K562 (cell line): ENCODE results near the gene TPO. TPM values are rescaled to one million over a fixed set of nuclear protein-coding genes. Genes with fewer than 3 reads are reported as not detected.

Source experiments
- ATAC-seq: fragments of 200-7000 bp; cut with Tn5 transposase; 3 replicates; pipeline ENCODE4 v1.9.1; 2020; ENCODE audit warnings: moderate library complexity
- BruUV-seq: library from RNA; stranded (reverse); fragments of 400-500 nt; replicated peaks from 2 replicates; lab custom pipeline; 2021; lab: Mats Ljungman, UMichigan
- CTCF ChIA-PET: fragments of 300-600 bp; formaldehyde crosslinking; extraction: SDS; loops from one replicate; lab custom pipeline; 2021; ENCODE audit warnings: low intra/inter-chr PET ratio; lab: Yijun Ruan, JAX
- POLR2A ChIA-PET: fragments of 300-600, 350-650 bp; sonication (Branson Sonifier 250); formaldehyde crosslinking; extraction: SDS; loops from one replicate; lab custom pipeline; 2021; ENCODE audit warnings: antibody characterized with exemption, inconsistent platforms; lab: Yijun Ruan, JAX
- DNase-seq, 4 experiments: peaks; one replicate each; pipeline versions ENCODE4 v3.0.0 to v3.0.0-alpha.2; 2011 to 2018; ENCODE audit warnings: low spot score in 3 of 4, mixed read lengths in 3 of 4; ENCODE audit errors: extremely low read depth in 1 of 4
- FAIRE-seq: peaks from 2 replicates; lab custom pipeline; 2011; peaks lifted over from hg19 to GRCh38; lab: Jason Lieb, UNC
- H2AFZ ChIP-seq: 2 replicates; pipeline ENCODE4 v1.6.0; 2011; ENCODE audit warnings: low read depth, low read length, control low read depth, inconsistent platforms
- H3K27ac ChIP-seq: fragments of 200-600 bp; 3 replicates; pipeline ENCODE4 v1.8.0; 2011; ENCODE audit warnings: low read depth, mild to moderate bottlenecking, control low read depth, inconsistent platforms, low read length, moderate library complexity, mixed read lengths; ENCODE audit errors: extremely low read depth
- H3K27me3 ChIP-seq, 2 experiments: fragments of 300-600 bp in 1 of 2; 2 replicates in 1 of 2; 3 replicates in 1 of 2; pipeline versions ENCODE4 v1.6.0 to v1.8.0; 2011; ENCODE audit warnings: inconsistent platforms in 2 of 2, low read length in 2 of 2, mild to moderate bottlenecking in 1 of 2, mixed read lengths in 1 of 2, moderate library complexity in 1 of 2; ENCODE audit not compliant: control insufficient read depth in 2 of 2, insufficient read depth in 2 of 2
- H3K36me3 ChIP-seq: fragments of 300-600 bp; 3 replicates; pipeline ENCODE4 v1.8.0; 2011; ENCODE audit warnings: mild to moderate bottlenecking, low read length, inconsistent platforms; ENCODE audit not compliant: control insufficient read depth, insufficient read depth
- H3K4me1 ChIP-seq, 2 experiments: fragments of 200-600 bp in 1 of 2; replicated peaks in 1 of 2; 2 replicates in 1 of 2; 3 replicates in 1 of 2; pipeline versions ENCODE4 v1.5.1 to v1.8.0; 2011; ENCODE audit warnings: inconsistent platforms in 2 of 2, low read length in 2 of 2, mild to moderate bottlenecking in 1 of 2, mixed read lengths in 1 of 2, moderate library complexity in 1 of 2; ENCODE audit not compliant: control insufficient read depth in 2 of 2, insufficient read depth in 2 of 2
- H3K4me2 ChIP-seq: 2 replicates; pipeline ENCODE4 v1.6.1; 2011; ENCODE audit warnings: low read length, control low read depth, inconsistent platforms, mixed read lengths; ENCODE audit not compliant: insufficient read depth
- H3K4me3 ChIP-seq: fragments of 200-600 bp; sonication (generic), shearing (Covaris generic); 2 replicates; pipeline ENCODE4 v1.5.1; 2016; ENCODE audit warnings: control low read depth, inconsistent platforms
- H3K79me2 ChIP-seq: fragments of 200-600 bp; 3 replicates; pipeline ENCODE4 v1.8.0; 2011; ENCODE audit warnings: low read length, inconsistent platforms; ENCODE audit not compliant: control insufficient read depth, insufficient read depth
- H3K9ac ChIP-seq, 2 experiments: 2 replicates each; pipeline versions ENCODE4 v1.6.0 to v1.6.1; 2011; ENCODE audit warnings: low read depth in 2 of 2, low read length in 2 of 2, control low read depth in 1 of 2, inconsistent platforms in 1 of 2, mild to moderate bottlenecking in 1 of 2, mixed read lengths in 1 of 2; ENCODE audit not compliant: insufficient read depth in 1 of 2
- H3K9me1 ChIP-seq: one replicate; pipeline ENCODE4 v1.6.0; 2011; ENCODE audit warnings: inconsistent platforms, mild to moderate bottlenecking, low read length, moderate library complexity; ENCODE audit not compliant: control insufficient read depth, insufficient read depth
- H3K9me3 ChIP-seq: replicated peaks from 2 replicates; pipeline ENCODE4 v1.5.1; 2011; ENCODE audit warnings: low read depth, low read length, inconsistent platforms; ENCODE audit not compliant: control insufficient read depth, insufficient read depth
- H4K20me1 ChIP-seq: replicated peaks from 2 replicates; pipeline ENCODE4 v1.6.1; 2011; ENCODE audit warnings: low read length, inconsistent platforms, mixed read lengths; ENCODE audit not compliant: control insufficient read depth, insufficient read depth
- CBX5 ChIP-seq: IDR thresholded peaks from 2 replicates; pipeline ENCODE4 v1.6.1; 2014; ENCODE audit warnings: low read depth, borderline replicate concordance
- CCAR2 ChIP-seq: fragments of 200-400 bp; formaldehyde crosslinking; IDR thresholded peaks from 2 replicates; pipeline ENCODE4 v1.6.1; 2017; ENCODE audit warnings: mild to moderate bottlenecking, low read depth, low read length
- HNRNPUL1 ChIP-seq: fragments of 200-400 bp; formaldehyde crosslinking; IDR thresholded peaks from 2 replicates; pipeline ENCODE4 v1.6.1; 2017; ENCODE audit warnings: low read length
- MCM5 ChIP-seq: fragments of 450-650 bp; IDR thresholded peaks from 2 replicates; pipeline ENCODE4 v1.6.1; 2016; ENCODE audit warnings: low read depth
- SNIP1 ChIP-seq: fragments of 450-650 bp; IDR thresholded peaks from 2 replicates; pipeline ENCODE4 v1.7.1; 2017; ENCODE audit warnings: low read depth, mild to moderate bottlenecking
- TSC22D4 ChIP-seq: fragments of 450-650 bp; IDR thresholded peaks from 2 replicates; pipeline ENCODE4 v1.6.1; 2016; ENCODE audit warnings: missing genetic modification characterization, missing biosample characterization, control low read depth
- ZBTB5 ChIP-seq: fragments of 450-650 bp; IDR thresholded peaks from 2 replicates; pipeline ENCODE4 v1.6.1; 2017; ENCODE audit warnings: antibody characterized with exemption
- ZFX ChIP-seq: sonication (generic); formaldehyde crosslinking; IDR thresholded peaks from 2 replicates; pipeline ENCODE4 v1.8.0; 2022; ENCODE audit warnings: mild to moderate bottlenecking, missing genetic modification reagents, moderate library complexity
- ZNF507 ChIP-seq: conservative IDR thresholded peaks from 2 replicates; pipeline ENCODE4 v1.6.1; 2017; ENCODE audit warnings: missing genetic modification characterization, missing compliant biosample characterization
- WGBS: fragments of 100-300 bp; shearing (Covaris generic); methylation state at CpG from one replicate; pipeline ENCODE4 v1.1.6; 2016; ENCODE audit warnings: low coverage, mixed read lengths; ENCODE audit not compliant: insufficient coverage; ENCODE audit errors: missing lambda C conversion rate; 5-methylcytosine and 5-hydroxymethylcytosine counted together
- in situ Hi-C: fragments of 300-500 bp; cut with MboI; formaldehyde crosslinking; loops from 4 replicates; pipeline ENCODE4 v1.15.0; 2018; ENCODE audit warnings: inconsistent platforms, mixed read lengths
- intact Hi-C: fragments of 100-400 bp; cut with micrococcal nuclease; formaldehyde crosslinking; loops from 2 replicates; pipeline ENCODE4 v1.14.2; 2022
- polyA plus RNA-seq, 8 experiments: library from polyadenylated mRNA; depleted of rRNA in 4 of 8; stranded (reverse) in 5 of 8; unstranded in 3 of 8; fragments of >200 nt; fragmentation: Nextera tagmentation in 2 of 8; fragmentation: Illumina TruSeq in 1 of 8; extraction: Ambion mirVana in 2 of 8; extraction: Trizol in 1 of 8; gene quantifications; 2 replicates each; pipeline versions ENCODE4 v1.2.1 to v1.2.3, GENCODE V29; 2011 to 2014; ENCODE audit warnings: inconsistent platforms in 1 of 8, missing spikeins in 1 of 8
- total RNA-seq, 7 experiments: library from RNA; depleted of rRNA in 6 of 7; stranded (reverse); fragments of >200 nt in 6 of 7; fragmentation: Illumina TruSeq in 2 of 7; extraction: Trizol in 2 of 7; gene quantifications; 2 replicates each; pipeline versions ENCODE4 v1.2.1 to v1.2.3, GENCODE V29; 2011 to 2021; ENCODE audit warnings: low replicate concordance in 1 of 7
- TF ChIP-seq, protein P1 (sequence below): sonication (generic); formaldehyde crosslinking; IDR thresholded peaks from 2 replicates; pipeline ENCODE4 v1.8.0; 2022; ENCODE audit warnings: mild to moderate bottlenecking, low read depth, missing genetic modification reagents
- TF ChIP-seq, protein P2 (sequence below): fragments of 200-800 bp; sonication (Bioruptor generic); IDR thresholded peaks from 2 replicates; pipeline ENCODE4 v1.6.1; 2017; ENCODE audit warnings: missing genetic modification characterization, missing compliant biosample characterization

The TPO gene
- total and polyA plus RNA-seq, 9 of the 15 experiments (the other 6 are each of a cell fraction or from before 2014, with no cell fraction given), result not detected

GRCh38 chr2:1539441-1539840 is 126.2 kb downstream of the TPO start (continued):
- TF ChIP-seq SNIP1 (no peak), CBX5 (no peak)

- Histone ChIP-seq H3K4me1 (no peaks in the 10 kb centered on the region), H4K20me1 (no peaks in the 10 kb centered on the region), H3K9ac (no peak overlapping the region), H3K27me3 (peaks cover 2 to 37% of the 10 kb centered on the region in 2 experiments; a peak in 3 of 5 replicates), H3K79me2 (no peaks in the 10 kb centered on the region), H3K9me1 (no peaks in the 10 kb centered on the region), H3K4me2 (no peak overlapping the region), H3K27ac (no peak overlapping the region), H3K36me3 (no peaks in the 10 kb centered on the region), H2AFZ (no peak overlapping the region), H3K9me3 (no peaks in the 10 kb centered on the region), H3K4me3 (no peak overlapping the region)
- ATAC-seq, result no peak
- under 1% methylated on average over 12 of the region's 13 CpGs for WGBS
- ChIA-PET POLR2A (interaction anchor here (1.1 kb wide), 1 partner anchor 22 kb away, joined by 3 read pairs; no protein-coding TSS in a partner anchor), CTCF (no interaction called here)
- DNase-seq, result no peak
- intact Hi-C loops, result loop anchor here (5.0 to 10.0 kb wide), 2 partner anchors 305 to 828 kb away; no protein-coding TSS in a partner anchor
- no peak for TF ChIP-seq HNRNPUL1
- TF ChIP-seq, protein P1, sequence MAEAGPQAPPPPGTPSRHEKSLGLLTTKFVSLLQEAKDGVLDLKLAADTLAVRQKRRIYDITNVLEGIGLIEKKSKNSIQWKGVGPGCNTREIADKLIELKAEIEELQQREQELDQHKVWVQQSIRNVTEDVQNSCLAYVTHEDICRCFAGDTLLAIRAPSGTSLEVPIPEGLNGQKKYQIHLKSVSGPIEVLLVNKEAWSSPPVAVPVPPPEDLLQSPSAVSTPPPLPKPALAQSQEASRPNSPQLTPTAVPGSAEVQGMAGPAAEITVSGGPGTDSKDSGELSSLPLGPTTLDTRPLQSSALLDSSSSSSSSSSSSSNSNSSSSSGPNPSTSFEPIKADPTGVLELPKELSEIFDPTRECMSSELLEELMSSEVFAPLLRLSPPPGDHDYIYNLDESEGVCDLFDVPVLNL (CRISPR knock-in tag), result no peak
- TF ChIP-seq, protein P2, sequence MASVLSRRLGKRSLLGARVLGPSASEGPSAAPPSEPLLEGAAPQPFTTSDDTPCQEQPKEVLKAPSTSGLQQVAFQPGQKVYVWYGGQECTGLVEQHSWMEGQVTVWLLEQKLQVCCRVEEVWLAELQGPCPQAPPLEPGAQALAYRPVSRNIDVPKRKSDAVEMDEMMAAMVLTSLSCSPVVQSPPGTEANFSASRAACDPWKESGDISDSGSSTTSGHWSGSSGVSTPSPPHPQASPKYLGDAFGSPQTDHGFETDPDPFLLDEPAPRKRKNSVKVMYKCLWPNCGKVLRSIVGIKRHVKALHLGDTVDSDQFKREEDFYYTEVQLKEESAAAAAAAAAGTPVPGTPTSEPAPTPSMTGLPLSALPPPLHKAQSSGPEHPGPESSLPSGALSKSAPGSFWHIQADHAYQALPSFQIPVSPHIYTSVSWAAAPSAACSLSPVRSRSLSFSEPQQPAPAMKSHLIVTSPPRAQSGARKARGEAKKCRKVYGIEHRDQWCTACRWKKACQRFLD (CRISPR knock-in tag), result no peak
- no peak for TF ChIP-seq ZFX (CRISPR knock-in tag)
- TF ChIP-seq ZNF507 (tag), result no peak
- no peak for TF ChIP-seq CCAR2
- TF ChIP-seq MCM5, result no peak
- no peak for TF ChIP-seq TSC22D4 (tag)
- TF ChIP-seq ZBTB5, result no peak
- no TSS peak for BruUV-seq
- in situ Hi-C loops, result loop anchor here (25.0 kb wide), 1 partner anchor 828 kb away; no protein-coding TSS in a partner anchor
- FAIRE-seq, result no peak
These were observed 126.7 kb downstream of the TPO start for GRCh38 chr2:1539973-1540372.
